ENCODE data around the gene SLAIN2.

The SLAIN2 gene

GRCh38 chr4:48334900-48335384 lies 6.4 kb upstream of the SLAIN2 start:
- DNase-seq, result no peak

- no peak for DNase-seq
Observed at GRCh38 chr4:48336146-48336870, 5.0 kb upstream of the SLAIN2 start.

- no peak for DNase-seq
Observed at GRCh38 chr4:48337731-48338130, 3.6 kb upstream of the SLAIN2 start.

DNA sequence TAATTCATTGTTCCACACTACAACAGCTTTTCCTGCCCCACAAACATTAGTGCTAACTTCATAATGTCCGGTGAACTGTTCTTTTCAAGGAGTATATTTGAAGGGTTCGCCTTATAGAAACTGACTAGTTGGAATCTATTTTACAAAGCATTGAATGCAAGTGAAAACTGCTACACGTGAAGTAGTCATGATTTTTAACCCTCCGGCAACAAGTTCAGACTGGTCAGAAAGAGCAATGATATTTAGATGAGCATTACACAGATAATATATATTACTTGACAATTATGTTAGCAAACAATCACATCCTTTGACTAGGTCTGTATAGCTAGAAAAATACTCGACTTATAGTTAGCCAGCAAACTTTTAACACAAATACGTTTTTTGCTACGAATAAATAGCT lies 1.7 kb upstream of the SLAIN2 start:
- DNase-seq, result no peak

GRCh38 chr4:48340276-48340964 lies 909 bp upstream of the SLAIN2 start:
- DNase-seq, result peak; percentile 37

DNA sequence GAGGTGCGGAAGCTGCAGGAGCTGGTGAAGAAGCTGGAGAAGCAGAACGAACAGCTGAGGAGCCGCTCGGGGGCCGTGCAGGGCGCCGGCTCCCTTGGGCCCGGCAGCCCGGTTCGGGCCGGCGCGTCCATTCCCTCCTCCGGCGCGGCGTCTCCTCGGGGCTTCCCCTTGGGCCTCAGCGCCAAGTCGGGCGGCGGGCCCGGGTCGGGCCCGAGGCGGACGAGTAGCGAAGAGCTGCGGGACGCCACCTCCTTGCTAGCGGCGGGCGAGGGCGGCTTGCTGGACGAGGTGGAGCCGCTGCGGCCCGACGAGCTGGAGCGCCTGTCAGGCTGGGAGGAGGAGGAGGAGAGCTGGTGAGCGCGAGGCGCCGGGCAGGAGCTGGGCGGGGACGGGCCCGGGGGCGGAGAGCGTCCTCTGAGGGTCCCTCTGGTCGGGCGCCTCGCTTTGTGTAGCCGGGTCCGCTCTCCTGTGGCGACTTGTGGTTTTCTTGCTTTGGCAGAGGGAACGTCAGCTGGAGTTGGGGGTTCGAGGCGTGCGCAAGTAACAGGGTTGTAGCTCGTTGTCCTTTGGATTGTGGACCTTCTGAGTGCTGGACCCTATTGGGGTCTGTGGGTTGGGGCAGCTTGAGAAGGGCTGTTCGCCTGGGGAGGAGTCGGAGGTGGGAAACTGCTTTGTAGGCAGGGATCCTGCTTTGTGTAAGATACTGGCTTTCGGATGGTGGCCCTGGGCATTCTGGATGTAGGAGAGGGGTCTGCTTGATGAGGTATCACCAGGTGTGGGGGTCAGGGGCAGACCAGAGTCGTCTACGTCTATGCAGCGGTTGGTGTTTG lies 662 bp downstream of the SLAIN2 start:
- DNase-seq, result no peak

DNA sequence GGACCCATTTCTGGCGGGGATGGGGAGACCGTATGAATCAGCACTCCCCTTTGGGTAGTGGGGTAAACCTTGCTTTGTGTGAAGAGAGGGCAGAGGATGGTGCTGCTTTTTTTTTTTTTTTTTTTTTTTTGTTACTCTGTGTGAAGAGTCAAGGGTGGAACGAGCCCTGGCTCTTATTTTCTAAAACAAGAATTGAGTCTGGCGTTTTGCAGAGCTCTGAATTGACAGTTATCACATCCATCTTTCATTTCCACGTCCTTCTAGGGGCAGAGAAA lies 1.2 kb downstream of the SLAIN2 start:
- no peak for DNase-seq

GRCh38 chr4:48343035-48343434 lies 1.7 kb downstream of the SLAIN2 start:
- no peak for DNase-seq

GRCh38 chr4:48343551-48343950 lies 2.2 kb downstream of the SLAIN2 start:
- no peak for DNase-seq

- DNase-seq, result no peak
Observed at GRCh38 chr4:48345542-48345941, 4.2 kb downstream of the SLAIN2 start.

DNA sequence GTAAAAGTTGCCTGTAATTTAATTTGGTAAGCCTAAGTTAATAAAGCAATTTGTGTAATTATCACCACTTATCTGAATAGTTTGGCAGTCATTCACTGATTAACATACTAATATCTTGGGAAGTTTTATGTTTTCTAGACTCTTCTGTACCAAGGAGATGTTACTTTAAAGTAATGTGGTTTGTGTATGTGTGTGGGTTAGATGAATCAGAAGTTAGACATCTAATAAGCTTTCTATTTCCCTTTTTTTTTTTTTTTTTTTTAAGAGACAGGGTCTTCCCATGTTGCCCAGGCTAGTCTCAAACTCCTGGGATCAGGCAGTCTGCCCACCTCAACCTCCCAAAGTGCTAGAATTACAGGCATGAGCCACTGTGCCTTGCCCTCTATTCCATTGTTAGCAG lies 5.3 kb downstream of the SLAIN2 start:
- no peak for DNase-seq

GRCh38 chr4:48347282-48347921 lies 6.1 kb downstream of the SLAIN2 start:
- DNase-seq, result no peak

GRCh38 chr4:48350871-48351270 lies 9.5 kb downstream of the SLAIN2 start:
- no peak for DNase-seq

- no peak for DNase-seq
Observed at GRCh38 chr4:48352793-48353192, 11.5 kb downstream of the SLAIN2 start.

- no peak for DNase-seq
Observed at GRCh38 chr4:48356355-48356754, 15.0 kb downstream of the SLAIN2 start.

- peak; percentile 30 for DNase-seq
Observed at GRCh38 chr4:48360285-48361011, 19.1 kb downstream of the SLAIN2 start.

GRCh38 chr4:48361012-48361400 lies 19.7 kb downstream of the SLAIN2 start:
- DNase-seq, result no peak

DNA sequence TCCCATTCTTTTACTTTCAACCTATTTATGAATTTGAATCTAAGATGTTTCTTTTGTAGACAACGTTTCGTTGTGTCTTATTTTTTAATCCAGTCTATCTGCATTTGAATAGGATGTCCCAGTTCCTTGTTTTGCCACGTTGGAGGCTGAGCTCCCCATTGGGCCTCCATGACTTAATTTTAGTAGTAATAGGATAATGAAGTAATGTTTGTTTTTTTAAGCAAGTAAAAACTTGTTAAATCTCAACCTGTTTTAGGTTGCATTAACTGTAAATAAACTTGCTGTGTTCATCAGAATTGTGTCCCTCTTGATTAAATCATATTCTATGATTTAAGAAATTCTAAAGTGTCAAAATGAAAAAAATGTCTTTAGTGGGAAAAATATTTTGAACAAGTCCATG lies 25.3 kb downstream of the SLAIN2 start:
- DNase-seq, result no peak

DNA sequence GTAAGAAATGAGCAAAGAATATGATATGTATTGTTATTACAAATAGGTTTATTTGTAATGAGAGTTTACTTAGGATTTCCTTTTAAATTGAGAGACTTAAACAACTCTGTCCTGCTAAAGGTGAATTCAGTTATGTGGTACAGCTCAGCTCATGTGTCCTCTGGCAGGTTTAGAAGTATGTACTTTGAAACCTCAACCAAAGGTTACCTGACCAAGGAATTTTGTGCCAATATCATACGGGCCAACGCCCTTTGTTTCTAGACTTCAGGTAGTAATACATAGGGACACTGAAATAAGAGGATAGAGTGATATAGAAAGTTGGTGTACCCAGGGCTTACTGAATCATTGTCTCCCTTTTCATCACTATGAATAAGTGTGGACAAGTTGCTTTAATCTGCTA lies 25.7 kb downstream of the SLAIN2 start:
- DNase-seq, result no peak

- DNase-seq, result no peak
Observed at GRCh38 chr4:48368389-48368788, 27.1 kb downstream of the SLAIN2 start.

- no peak for DNase-seq
Observed at GRCh38 chr4:48369248-48369647, 27.9 kb downstream of the SLAIN2 start.

- no peak for DNase-seq
Observed at GRCh38 chr4:48369771-48370170, 28.4 kb downstream of the SLAIN2 start.

Measured in NCI-H226 (cell line).